Keratinocyte (primary cell): ENCODE measurements around the gene CNNM1. TPM values are rescaled to one million over a fixed set of nuclear protein-coding genes. Genes with fewer than 3 reads are reported as not detected.

Experiments
- DNase-seq: peaks from one replicate; pipeline ENCODE4 v3.0.0-alpha.2; 2011; ENCODE audit warnings: low read depth, missing footprints, low spot score
- FAIRE-seq: peaks from 2 replicates; lab custom pipeline; 2011; peaks lifted over from hg19 to GRCh38; lab: Jason Lieb, UNC
- H2AFZ ChIP-seq: 2 replicates; pipeline ENCODE4 v1.6.0; 2012; ENCODE audit warnings: low read length, control low read depth, inconsistent platforms; ENCODE audit not compliant: control insufficient read depth
- H3K27ac ChIP-seq: 2 replicates; pipeline ENCODE4 v1.5.1; 2011; ENCODE audit warnings: low read length; ENCODE audit not compliant: control insufficient read depth, insufficient read depth
- H3K27me3 ChIP-seq: 3 replicates; pipeline ENCODE4 v1.6.0; 2011; ENCODE audit warnings: low read length; ENCODE audit not compliant: control insufficient read depth, insufficient read depth; ENCODE audit errors: extremely low read depth
- H3K36me3 ChIP-seq, 2 experiments: 2 replicates in 1 of 2; 3 replicates in 1 of 2; pipeline ENCODE4 v1.5.1; 2011; ENCODE audit warnings: low read length in 2 of 2, mild to moderate bottlenecking in 1 of 2; ENCODE audit not compliant: control insufficient read depth in 2 of 2, insufficient read depth in 2 of 2; ENCODE audit errors: extremely low read depth in 1 of 2
- H3K4me1 ChIP-seq: 3 replicates; pipeline ENCODE4 v1.5.1; 2011; ENCODE audit warnings: low read length; ENCODE audit not compliant: control insufficient read depth, insufficient read depth; ENCODE audit errors: extremely low read depth
- H3K4me2 ChIP-seq: 3 replicates; pipeline ENCODE4 v1.6.0; 2011; ENCODE audit warnings: low read depth, low read length; ENCODE audit not compliant: control insufficient read depth, insufficient read depth; ENCODE audit errors: extremely low read depth
- H3K4me3 ChIP-seq, 3 experiments: fragments of 200-600 bp in 1 of 3; sonication (generic) in 1 of 3; 2 replicates in 2 of 3; 3 replicates in 1 of 3; pipeline ENCODE4 v1.5.1; 2011 to 2016; ENCODE audit warnings: low read length in 3 of 3, mild to moderate bottlenecking in 3 of 3, control low read depth in 2 of 3, inconsistent platforms in 1 of 3, low read depth in 1 of 3, mixed read lengths in 1 of 3, mixed run types in 1 of 3, moderate library complexity in 1 of 3; ENCODE audit not compliant: control insufficient read depth in 2 of 3, insufficient read depth in 2 of 3; ENCODE audit errors: extremely low read depth in 1 of 3
- H3K79me2 ChIP-seq: 2 replicates; pipeline ENCODE4 v1.6.0; 2012; ENCODE audit warnings: low read length; ENCODE audit not compliant: control insufficient read depth, insufficient read depth
- H3K9ac ChIP-seq: 3 replicates; pipeline ENCODE4 v1.6.0; 2011; ENCODE audit warnings: low read length; ENCODE audit not compliant: control insufficient read depth, insufficient read depth; ENCODE audit errors: extremely low read depth
- H3K9me1 ChIP-seq: 3 replicates; pipeline ENCODE4 v1.6.0; 2011; ENCODE audit warnings: low read length; ENCODE audit not compliant: control insufficient read depth, insufficient read depth; ENCODE audit errors: extremely low read depth
- H3K9me3 ChIP-seq: 2 replicates; pipeline ENCODE4 v1.5.1; 2012; ENCODE audit warnings: low read depth, low read length; ENCODE audit not compliant: control insufficient read depth
- H4K20me1 ChIP-seq: 3 replicates; pipeline ENCODE4 v1.6.0; 2011; ENCODE audit warnings: low read length; ENCODE audit not compliant: control insufficient read depth, insufficient read depth; ENCODE audit errors: extremely low read depth
- CTCF ChIP-seq, 3 experiments: IDR thresholded peaks in 1 of 3; conservative IDR thresholded peaks in 1 of 3; optimal IDR thresholded peaks in 1 of 3; 2 replicates in 2 of 3; 3 replicates in 1 of 3; pipeline versions ENCODE3 to v1.5.1; 2011; ENCODE audit warnings: low read length in 3 of 3, mild to moderate bottlenecking in 3 of 3, moderate library complexity in 2 of 3, control low read depth in 1 of 3, inconsistent platforms in 1 of 3; ENCODE audit not compliant: insufficient read depth in 2 of 3; ENCODE audit errors: extremely low read depth in 1 of 3
- EZH2 ChIP-seq: IDR thresholded peaks from one replicate; pipeline ENCODE4 v1.6.1; 2012; ENCODE audit warnings: inconsistent platforms, mild to moderate bottlenecking, low read length, moderate library complexity
- dilution Hi-C: fragments of 300-500 bp; cut with MboI; formaldehyde crosslinking; loops from one replicate; pipeline ENCODE4 v1.7.0; 2020; ENCODE audit warnings: low sequenced_read_pairs; ENCODE audit not compliant: extremely low pct_ligation_motif_present
- polyA plus RNA-seq, 5 experiments: library from polyadenylated mRNA; depleted of rRNA in 3 of 5; stranded (reverse) in 3 of 5; stranded (forward) in 1 of 5; unstranded in 1 of 5; fragments of >200 nt; gene quantifications; 1 replicate in 1 of 5; 2 replicates in 3 of 5; 3 replicates in 1 of 5; pipeline versions ENCODE4 v1.2.1 to v1.2.3, GENCODE V29; 2011 to 2012; ENCODE audit warnings: missing spikeins in 2 of 5, low read depth in 1 of 5, low replicate concordance in 1 of 5

Gene CNNM1
- polyA plus RNA-seq, 1 donor (not counting 4 experiments of a cell fraction or from before 2014, with no cell fraction given): 0.83 TPM

GRCh38 chr10:99372546-99373271 is 43.6 kb downstream of the CNNM1 start:
- Histone ChIP-seq H3K4me2 (no peak overlapping the region), H3K36me3 (no peaks in the 10 kb centered on the region), H3K9me3 (no peaks in the 10 kb centered on the region), H3K27ac (no peak overlapping the region), H3K27me3 (no peaks in the 10 kb centered on the region), H3K9me1 (no peaks in the 10 kb centered on the region), H2AFZ (no peak overlapping the region), H3K9ac (no peak overlapping the region), H3K4me1 (peaks cover 7% of the 10 kb centered on the region), H4K20me1 (no peaks in the 10 kb centered on the region), H3K4me3 (no peak overlapping the region), H3K79me2 (no peaks in the 10 kb centered on the region)
- FAIRE-seq (no peak), DNase-seq (no peak)
- dilution Hi-C loops: no loop called here
- TF ChIP-seq EZH2: no peak

- DNase-seq (no peak), FAIRE-seq (no peak)
These were observed 45.4 kb downstream of the CNNM1 start for GRCh38 chr10:99374526-99374925.

More at GRCh38 chr10:99374526-99374925, 45.4 kb downstream of the CNNM1 start:
- Histone ChIP-seq H3K9ac (no peak overlapping the region), H3K9me3 (no peaks in the 10 kb centered on the region), H2AFZ (no peak overlapping the region), H3K27me3 (no peaks in the 10 kb centered on the region), H3K4me2 (no peak overlapping the region), H3K4me1 (peaks cover 7% of the 10 kb centered on the region), H3K27ac (no peak overlapping the region), H3K79me2 (no peaks in the 10 kb centered on the region), H4K20me1 (no peaks in the 10 kb centered on the region), H3K4me3 (no peak overlapping the region), H3K36me3 (no peaks in the 10 kb centered on the region), H3K9me1 (no peaks in the 10 kb centered on the region)
- TF ChIP-seq CTCF (optimal IDR thresholded peaks at IDR 0.05 in 1 of 3, IDR thresholded peaks at IDR 0.05 in 1 of 3, conservative IDR thresholded peaks at IDR 0.05 in 1 of 3; ENCODE audit: extremely low read depth in 1 of 3, insufficient read depth in 2 of 3, low read length in 3 of 3) (no peak), EZH2 (no peak)
- dilution Hi-C loops: no loop called here
